Measurements from ENCODE around the gene SERPINB6. TPM values are rescaled to one million over a fixed set of nuclear protein-coding genes. Genes with fewer than 3 reads are reported as not detected.

The SERPINB6 gene
- total RNA-seq, 1 donor: 96.3 TPM

GRCh38 chr6:2963756-2964155 lies 7.6 kb downstream of the SERPINB6 start:
- H3K4me3 ChIP-seq (ENCODE audit: low read depth, low read length): no peak overlapping the region
- DNase-seq (ENCODE audit: low read depth): no peak
- TF ChIP-seq, protein P1, sequence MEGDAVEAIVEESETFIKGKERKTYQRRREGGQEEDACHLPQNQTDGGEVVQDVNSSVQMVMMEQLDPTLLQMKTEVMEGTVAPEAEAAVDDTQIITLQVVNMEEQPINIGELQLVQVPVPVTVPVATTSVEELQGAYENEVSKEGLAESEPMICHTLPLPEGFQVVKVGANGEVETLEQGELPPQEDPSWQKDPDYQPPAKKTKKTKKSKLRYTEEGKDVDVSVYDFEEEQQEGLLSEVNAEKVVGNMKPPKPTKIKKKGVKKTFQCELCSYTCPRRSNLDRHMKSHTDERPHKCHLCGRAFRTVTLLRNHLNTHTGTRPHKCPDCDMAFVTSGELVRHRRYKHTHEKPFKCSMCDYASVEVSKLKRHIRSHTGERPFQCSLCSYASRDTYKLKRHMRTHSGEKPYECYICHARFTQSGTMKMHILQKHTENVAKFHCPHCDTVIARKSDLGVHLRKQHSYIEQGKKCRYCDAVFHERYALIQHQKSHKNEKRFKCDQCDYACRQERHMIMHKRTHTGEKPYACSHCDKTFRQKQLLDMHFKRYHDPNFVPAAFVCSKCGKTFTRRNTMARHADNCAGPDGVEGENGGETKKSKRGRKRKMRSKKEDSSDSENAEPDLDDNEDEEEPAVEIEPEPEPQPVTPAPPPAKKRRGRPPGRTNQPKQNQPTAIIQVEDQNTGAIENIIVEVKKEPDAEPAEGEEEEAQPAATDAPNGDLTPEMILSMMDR (IDR thresholded peaks at IDR 0.05; ENCODE audit: insufficient read depth, low read depth, low read length): no peak

DNA sequence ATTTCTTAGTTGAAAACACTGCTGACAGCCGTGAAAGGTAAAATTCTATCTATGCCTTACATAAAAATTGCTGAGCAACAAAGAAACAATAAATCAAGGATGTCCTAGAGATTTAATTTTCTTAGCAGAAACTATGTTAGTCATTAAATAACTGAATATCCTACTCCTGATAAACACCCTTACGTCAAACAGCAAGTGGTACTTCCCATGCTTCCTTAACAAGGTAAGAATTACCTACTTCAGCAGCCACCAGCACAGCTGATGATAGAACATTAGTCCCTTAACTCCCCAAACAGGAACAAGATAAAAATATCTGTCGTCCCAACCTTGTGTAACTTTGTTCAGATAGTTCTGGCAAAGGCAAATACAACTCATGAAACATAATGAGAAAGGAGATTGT lies 8.7 kb downstream of the SERPINB6 start:
- DNase-seq (ENCODE audit: low read depth): no peak
- TF ChIP-seq, protein P1 (IDR thresholded peaks at IDR 0.05; ENCODE audit: insufficient read depth, low read depth, low read length): no peak

DNA sequence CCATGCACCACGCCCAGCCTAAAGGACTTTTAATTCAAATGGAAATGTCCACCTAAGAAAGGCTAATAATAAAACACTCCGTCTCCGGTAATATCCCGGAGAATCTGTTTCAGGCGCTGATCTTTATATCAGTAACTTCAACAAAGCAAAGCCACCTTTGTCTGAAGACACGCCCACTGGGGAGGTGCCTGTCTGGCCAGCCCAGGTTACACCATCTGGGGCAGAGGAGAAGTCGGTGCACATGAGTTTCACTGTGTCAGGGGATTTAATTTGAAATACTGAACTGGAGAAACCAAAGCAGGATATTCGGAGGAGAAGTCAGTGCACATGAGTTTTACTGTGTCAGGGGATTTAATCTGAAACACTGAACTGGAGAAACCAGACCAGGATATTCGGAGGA lies 9.4 kb downstream of the SERPINB6 start:
- no peak overlapping the region for H3K4me3 ChIP-seq (ENCODE audit: low read depth, low read length)
- TF ChIP-seq, protein P1 (IDR thresholded peaks at IDR 0.05; ENCODE audit: insufficient read depth, low read depth, low read length): no peak
- no peak for DNase-seq (ENCODE audit: low read depth)

More for the DNA sequence above, 8.7 kb downstream of the SERPINB6 start:
- no peak overlapping the region for H3K4me3 ChIP-seq (ENCODE audit: low read depth, low read length)

DNA sequence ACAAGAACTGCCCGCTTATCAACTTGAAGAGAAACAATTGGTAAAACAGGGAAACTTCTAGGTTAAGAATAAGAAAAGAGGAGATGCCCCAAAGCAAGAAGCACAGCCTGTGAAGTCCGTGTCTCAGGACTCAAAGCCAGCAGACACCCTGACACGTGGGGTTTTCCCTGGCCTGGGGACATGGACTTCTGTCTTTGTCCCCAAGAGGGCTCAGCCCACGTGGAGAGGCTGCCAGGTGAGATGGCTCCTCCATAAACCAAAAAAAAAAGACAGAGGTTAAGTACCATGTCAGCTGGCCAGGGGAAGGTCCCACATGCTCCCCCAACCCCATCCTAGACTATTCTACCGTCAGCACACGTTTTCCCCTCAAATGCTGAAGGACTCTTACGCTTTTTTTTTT lies 9.9 kb downstream of the SERPINB6 start:
- H3K4me3 ChIP-seq (ENCODE audit: low read depth, low read length): no peak overlapping the region
- DNase-seq (ENCODE audit: low read depth): no peak
- TF ChIP-seq, protein P1 (IDR thresholded peaks at IDR 0.05; ENCODE audit: insufficient read depth, low read depth, low read length): no peak

DNA sequence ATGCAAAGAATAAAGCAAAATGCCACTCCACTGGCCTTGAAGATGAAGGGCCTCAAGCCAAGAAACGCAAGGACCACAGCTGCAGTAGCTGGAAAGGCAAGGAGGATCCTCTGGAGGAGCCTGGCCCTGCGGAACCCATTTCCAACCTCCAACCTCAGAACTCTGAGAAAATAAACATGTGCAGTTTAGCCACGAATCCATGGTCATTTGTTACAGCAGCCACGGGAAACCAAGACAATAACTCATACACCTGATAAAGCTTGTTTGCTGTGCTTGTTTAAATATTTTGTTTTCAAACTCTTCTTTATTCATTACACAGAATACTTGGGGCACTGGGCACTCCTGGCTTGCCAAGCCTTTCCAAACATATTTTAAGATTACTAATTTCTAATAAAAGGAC lies 10.4 kb downstream of the SERPINB6 start:
- no peak for DNase-seq (ENCODE audit: low read depth)
- TF ChIP-seq, protein P1 (IDR thresholded peaks at IDR 0.05; ENCODE audit: insufficient read depth, low read depth, low read length): no peak
- no peak overlapping the region for H3K4me3 ChIP-seq (ENCODE audit: low read depth, low read length)

- TF ChIP-seq, protein P1 (IDR thresholded peaks at IDR 0.05; ENCODE audit: insufficient read depth, low read depth, low read length): no peak
- H3K4me3 ChIP-seq (ENCODE audit: low read depth, low read length): no peak overlapping the region
- peak; percentile 52 for DNase-seq (ENCODE audit: low read depth)
Measured at GRCh38 chr6:2959909-2960719, 11.3 kb downstream of the SERPINB6 start.
